PC-9 (cell line): ENCODE results near the gene MAGEA12. TPM values are rescaled to one million over a fixed set of nuclear protein-coding genes. Genes with fewer than 3 reads are reported as not detected.
"Not testable (repeated sequence)": the region's sequence is repeated elsewhere in the genome, so short reads cannot be mapped to it uniquely, and the experiment has no call there.

Source experiments
- Bru-seq: library from RNA; stranded (reverse); fragments of 400-500 nt; gene quantifications from one replicate; lab custom pipeline; 2021; lab: Mats Ljungman, UMichigan
- BruChase-seq, 2 experiments: library from RNA; stranded (reverse); fragments of 400-500 nt; gene quantifications; one replicate each; lab custom pipeline; 2021; lab: Mats Ljungman, UMichigan
- BruUV-seq: library from RNA; stranded (reverse); fragments of 400-500 nt; replicated peaks from 2 replicates; lab custom pipeline; 2021; lab: Mats Ljungman, UMichigan
- CTCF ChIA-PET: fragments of 300-600 bp; sonication (Branson Sonifier 250); formaldehyde crosslinking; loops from one replicate; lab custom pipeline; 2022; ENCODE audit warnings: antibody characterized with exemption; lab: Charles Lee
- POLR2A ChIA-PET: fragments of 300-600 bp; sonication (Branson Sonifier 250); formaldehyde crosslinking; loops from one replicate; lab custom pipeline; 2022; ENCODE audit warnings: antibody characterized with exemption; ENCODE audit not compliant: unreplicated experiment; lab: Charles Lee
- DNase-seq, 2 experiments: peaks; one replicate each; pipeline versions ENCODE4 v3.0.0 to v3.0.0-alpha.2; 2015 to 2022; ENCODE audit warnings: mixed read lengths in 1 of 2
- H2AFZ ChIP-seq: fragments of 200-600 bp; sonication (generic); 2 replicates; pipeline ENCODE4 v1.8.1; 2017; ENCODE audit warnings: antibody characterized with exemption
- H3F3A ChIP-seq: fragments of 200-600 bp; sonication (generic); 2 replicates; pipeline ENCODE4 v1.8.1; 2017; ENCODE audit warnings: antibody characterized with exemption, mild to moderate bottlenecking, low read depth; ENCODE audit not compliant: insufficient read depth
- H3K27ac ChIP-seq: fragments of 200-600 bp; sonication (generic); 2 replicates; pipeline ENCODE4 v1.6.1; 2016; ENCODE audit warnings: mixed run types
- H3K27me3 ChIP-seq: fragments of 200-600 bp; sonication (generic); 2 replicates; pipeline ENCODE4 v1.6.1; 2016; ENCODE audit warnings: low read depth, mixed run types; ENCODE audit not compliant: insufficient read depth
- H3K36me3 ChIP-seq: fragments of 200-600 bp; sonication (generic); 2 replicates; pipeline ENCODE4 v1.6.1; 2016; ENCODE audit warnings: low read depth, mixed run types
- H3K4me1 ChIP-seq: fragments of 200-600 bp; sonication (generic); replicated peaks from 2 replicates; pipeline ENCODE4 v1.6.1; 2016; ENCODE audit warnings: mixed run types; ENCODE audit not compliant: insufficient read depth
- H3K4me2 ChIP-seq: fragments of 200-600 bp; sonication (generic); 2 replicates; pipeline ENCODE4 v1.6.1; 2017; ENCODE audit warnings: mixed run types
- H3K4me3 ChIP-seq: fragments of 200-600 bp; sonication (generic); 2 replicates; pipeline ENCODE4 v1.6.1; 2016; ENCODE audit warnings: mixed run types
- H3K79me2 ChIP-seq: fragments of 200-600 bp; sonication (generic); 2 replicates; pipeline ENCODE4 v1.6.1; 2017; ENCODE audit warnings: low read depth, mixed run types
- H3K9me2 ChIP-seq: fragments of 200-600 bp; sonication (generic); 2 replicates; pipeline ENCODE4 v1.8.1; 2017; ENCODE audit warnings: mild to moderate bottlenecking; ENCODE audit not compliant: insufficient read depth
- H3K9me3 ChIP-seq: fragments of 200-600 bp; sonication (generic); 2 replicates; pipeline ENCODE4 v1.8.1; 2016; ENCODE audit warnings: low read depth; ENCODE audit not compliant: insufficient read depth
- H4K20me1 ChIP-seq: fragments of 200-600 bp; sonication (generic); 2 replicates; pipeline ENCODE4 v1.8.1; 2017; ENCODE audit not compliant: insufficient read depth
- CTCF ChIP-seq: fragments of 200-600 bp; sonication (generic); conservative IDR thresholded peaks from 2 replicates; pipeline ENCODE4 v1.6.1; 2017; ENCODE audit warnings: mixed run types, antibody characterized with exemption, mild to moderate bottlenecking, moderate library complexity
- EZH2 ChIP-seq: fragments of 200-600 bp; sonication (generic); IDR thresholded peaks from 2 replicates; pipeline ENCODE4 v1.8.0; 2017; ENCODE audit warnings: antibody characterized with exemption, low read depth
- intact Hi-C: fragments of 100-400 bp; cut with micrococcal nuclease; formaldehyde crosslinking; loops from one replicate; pipeline ENCODE4 v1.10.0; 2022; ENCODE audit not compliant: unreplicated experiment
- long read RNA-seq: library from polyadenylated mRNA; stranded (forward); transcript quantifications from one replicate; pipeline ENCODE4 v2.0.0, GENCODE V29; 2022
- total RNA-seq: library from RNA; stranded (reverse); gene quantifications from 2 replicates; pipeline ENCODE4 v1.2.3, GENCODE V29; 2021

MAGEA12 gene
- total RNA-seq (17.2 and 24.2 TPM in 2 replicates), Bru-seq, nascent RNA (percentile 61 among the genes with signal in this experiment), BruChase-seq, experiment 1, labeled RNA remaining after a 2-hour chase (percentile 88 among the genes with signal in this experiment), BruChase-seq, experiment 2, labeled RNA remaining after a 6-hour chase (percentile 97 among the genes with signal in this experiment)
- long read RNA-seq, transcript MAGEA12-201 (2 exons, 1,664 nt): major isoform, 35 of 48 reads
- long read RNA-seq, partial matches to known transcripts: 4 of 48 reads
- long read RNA-seq, other reads (novel, unspliced or antisense): 6 of 48 reads

- no TSS peak for BruUV-seq
- Histone ChIP-seq H4K20me1 (peaks cover 4% of the 10 kb centered on the region; the same call in 1 of the 2 replicates), H3K4me2 (peak within 1 kb of the TSS; percentile 75), H3K36me3 (0 out of 2 replicates have a peak, but pooled peaks cover 3% of the 10 kb centered on the region), H3K79me2 (peaks cover 43% of the 10 kb centered on the region), H3K9me3 (no peaks in the 10 kb centered on the region), H3K4me3 (peak within 1 kb of the TSS; percentile 62), H3K4me1 (peaks cover 10% of the 10 kb centered on the region; the same call in 1 of the 2 replicates), H3K9me2 (no peaks in the 10 kb centered on the region), H2AFZ (no peak within 1 kb of the TSS), H3K27me3 (peaks cover 4% of the 10 kb centered on the region; the same call in 1 of the 2 replicates), H3F3A (no peaks in the 10 kb centered on the region), H3K27ac (peak within 1 kb of the TSS; percentile 37; the same call in 1 of the 2 replicates)
- no peak for TF ChIP-seq EZH2
- no peak for TF ChIP-seq CTCF
- intact Hi-C loops: no loop called here
- CTCF ChIA-PET: no interaction called here
- peak; percentile 51 to 83 for DNase-seq
- POLR2A ChIA-PET: no interaction called here
Observed at GRCh38 chrX:152733261-152733975, at the start of gene MAGEA12, which contains the start of gene CSAG1. Gene MAGEA12, plus strand, starts transcription at chrX:152733757. Its CDS starts 2,405 bp downstream, at chrX:152736162. Gene CSAG1, minus strand, starts transcription at chrX:152733721. Its CDS starts 1,261 bp downstream, at chrX:152732460.

GRCh38 chrX:152697952-152698931, 35.3 kb upstream of the MAGEA12 start, which contains the start of gene MAGEA3:
Gene MAGEA3, plus strand, starts transcription at chrX:152698794. Its CDS starts 2,039 bp downstream, at chrX:152700833.
- H4K20me1 ChIP-seq, H3K9me2 ChIP-seq, H3K27ac ChIP-seq, H3K4me1 ChIP-seq, H2AFZ ChIP-seq, H3F3A ChIP-seq, H3K36me3 ChIP-seq, DNase-seq, POLR2A ChIA-PET, CTCF ChIA-PET, H3K27me3 ChIP-seq, BruUV-seq, H3K9me3 ChIP-seq, intact Hi-C loops: not testable (repeated sequence)
- Histone ChIP-seq H3K4me2 (peak within 1 kb of the TSS; percentile 79), H3K79me2 (peaks cover 18% of the 10 kb centered on the region), H3K4me3 (peak within 1 kb of the TSS; percentile 63; the same call in 1 of the 2 replicates)

- H3K27ac ChIP-seq, DNase-seq, H3K4me3 ChIP-seq, H3K4me1 ChIP-seq, H3K9me2 ChIP-seq, CTCF ChIA-PET, H3K36me3 ChIP-seq, H4K20me1 ChIP-seq, intact Hi-C loops, BruUV-seq, POLR2A ChIA-PET, H3K9me3 ChIP-seq, H2AFZ ChIP-seq, H3K27me3 ChIP-seq, H3F3A ChIP-seq: not testable (repeated sequence)
- Histone ChIP-seq H3K4me2 (peak overlapping the region; percentile 25; the same call in 1 of the 2 replicates), H3K79me2 (peaks cover 18% of the 10 kb centered on the region)
Observed at GRCh38 chrX:152700390-152700789, 33.2 kb upstream of the MAGEA12 start.

- H3K9me3 ChIP-seq, H3K36me3 ChIP-seq, H2AFZ ChIP-seq, H3K4me3 ChIP-seq, H3K4me2 ChIP-seq, H3K9me2 ChIP-seq, H3F3A ChIP-seq, H4K20me1 ChIP-seq, DNase-seq, H3K27me3 ChIP-seq, BruUV-seq, CTCF ChIA-PET, H3K79me2 ChIP-seq, H3K4me1 ChIP-seq, intact Hi-C loops, H3K27ac ChIP-seq, POLR2A ChIA-PET: not testable (repeated sequence)
Observed at GRCh38 chrX:152706500-152706899, 27.1 kb upstream of the MAGEA12 start.

- POLR2A ChIA-PET, H3F3A ChIP-seq, H2AFZ ChIP-seq, CTCF ChIA-PET, H3K4me2 ChIP-seq, H3K79me2 ChIP-seq, H3K27me3 ChIP-seq, H4K20me1 ChIP-seq, H3K27ac ChIP-seq, H3K9me3 ChIP-seq, H3K4me1 ChIP-seq, H3K36me3 ChIP-seq, H3K4me3 ChIP-seq, H3K9me2 ChIP-seq, DNase-seq, intact Hi-C loops, BruUV-seq: not testable (repeated sequence)
Observed at GRCh38 chrX:152709173-152709572, 24.4 kb upstream of the MAGEA12 start, which contains the start of gene CSAG2. Gene CSAG2, minus strand, starts transcription at chrX:152709273. Its CDS starts 161 bp downstream, at chrX:152709112.
